GM21360 (cell line): Measurements from ENCODE around the gene SBF2.
"Not testable (repeated sequence)": the region's sequence is repeated elsewhere in the genome, so short reads cannot be mapped to it uniquely, and the experiment has no call there.

Source experiments
- ATAC-seq: cut with Tn5 transposase; IDR thresholded peaks from one replicate; pipeline ENCODE4 v1.9.1; 2021; ENCODE audit warnings: mild to moderate bottlenecking, moderate library complexity; ENCODE audit not compliant: unreplicated experiment

SBF2 gene

GRCh38 chr11:9971894-9972293, 322.1 kb downstream of the SBF2 start:
- ATAC-seq: no peak

- ATAC-seq: no peak
Observed at GRCh38 chr11:9969068-9969467, 325.0 kb downstream of the SBF2 start.

- peak; percentile 95 for ATAC-seq
Observed at GRCh38 chr11:9962722-9963121, 331.3 kb downstream of the SBF2 start.

GRCh38 chr11:9957072-9957471, 336.9 kb downstream of the SBF2 start:
- no peak for ATAC-seq

- no peak for ATAC-seq
Observed at GRCh38 chr11:9956483-9956882, 337.5 kb downstream of the SBF2 start.

- ATAC-seq: no peak
Observed at GRCh38 chr11:9955391-9955790, 338.6 kb downstream of the SBF2 start.

- no peak for ATAC-seq
Observed at GRCh38 chr11:9953994-9954626, 339.9 kb downstream of the SBF2 start.

- ATAC-seq: no peak
Observed at GRCh38 chr11:9952511-9953196, 341.4 kb downstream of the SBF2 start.

- ATAC-seq: no peak
Observed at GRCh38 chr11:9951807-9952206, 342.2 kb downstream of the SBF2 start.

GRCh38 chr11:9950462-9950861, 343.6 kb downstream of the SBF2 start:
- ATAC-seq: no peak

GRCh38 chr11:9947231-9947864, 346.7 kb downstream of the SBF2 start:
- no peak for ATAC-seq

GRCh38 chr11:9945680-9946079, 348.3 kb downstream of the SBF2 start:
- ATAC-seq: not testable (repeated sequence)

- no peak for ATAC-seq
Observed at GRCh38 chr11:9943386-9944110, 350.5 kb downstream of the SBF2 start.

- ATAC-seq: no peak
Observed at GRCh38 chr11:9941991-9942390, 352.0 kb downstream of the SBF2 start.

- not testable (repeated sequence) for ATAC-seq
Observed at GRCh38 chr11:9939150-9939549, 354.9 kb downstream of the SBF2 start.

GRCh38 chr11:9936754-9937153, 357.3 kb downstream of the SBF2 start:
- ATAC-seq: no peak

GRCh38 chr11:9932843-9933242, 361.2 kb downstream of the SBF2 start:
- ATAC-seq: not testable (repeated sequence)

GRCh38 chr11:9930562-9931331, 363.3 kb downstream of the SBF2 start:
- ATAC-seq: not testable (repeated sequence)

GRCh38 chr11:9927670-9928069, 366.3 kb downstream of the SBF2 start:
- ATAC-seq: no peak

- no peak for ATAC-seq
Observed at GRCh38 chr11:9923280-9923679, 370.7 kb downstream of the SBF2 start.

GRCh38 chr11:9922806-9923205, 371.2 kb downstream of the SBF2 start:
- ATAC-seq: no peak
